Sigmoid colon (tissue), 7 donors: ENCODE measurements around the gene MNAT1. TPM values are rescaled to one million over a fixed set of nuclear protein-coding genes. Genes with fewer than 3 reads are reported as not detected.

Experiments
- DNase-seq: peaks from one replicate; pipeline ENCODE4 v3.0.0-alpha.2; 2019
- H3K27ac ChIP-seq, 4 donors: fragments of 200-600 bp; sonication (generic); one replicate each; pipeline ENCODE4 v1.5.1; 2016 to 2019; ENCODE audit warnings: mild to moderate bottlenecking in 1 of 4
- H3K27me3 ChIP-seq, 3 donors: fragments of 200-600 bp; sonication (generic); one replicate each; pipeline ENCODE4 v1.5.1; 2019; ENCODE audit warnings: mild to moderate bottlenecking in 1 of 3
- H3K36me3 ChIP-seq, 4 donors: fragments of 200-600 bp; sonication (generic); one replicate each; pipeline ENCODE4 v1.5.1; 2016 to 2019
- H3K4me1 ChIP-seq, 4 donors: fragments of 200-600 bp; sonication (generic); one replicate each; pipeline ENCODE4 v1.5.1; 2017 to 2019
- H3K4me3 ChIP-seq, 4 donors: fragments of 200-600 bp; sonication (generic); one replicate each; pipeline ENCODE4 v1.5.1; 2017 to 2019; ENCODE audit warnings: mild to moderate bottlenecking in 2 of 4, moderate library complexity in 1 of 4
- H3K9me3 ChIP-seq, 4 donors: fragments of 200-600 bp in 3 of 4; sonication (generic) in 3 of 4; one replicate each; pipeline versions ENCODE4 v1.5.1 to v1.6.1; 2013 to 2019
- CTCF ChIP-seq, 4 experiments: fragments of 450-650 bp in 3 of 4; fragments of 200-600 bp in 1 of 4; IDR thresholded peaks; one replicate each; pipeline ENCODE4 v1.5.1; 2016 to 2019; ENCODE audit warnings: antibody characterized with exemption in 4 of 4, mild to moderate bottlenecking in 3 of 4, moderate library complexity in 2 of 4
- EP300 ChIP-seq, 4 donors: sonication (generic); formaldehyde crosslinking; IDR thresholded peaks; one replicate each; pipeline ENCODE4 v1.6.1; 2017; ENCODE audit warnings: antibody characterized with exemption in 4 of 4
- POLR2A ChIP-seq, 2 donors: fragments of 450-650 bp; IDR thresholded peaks; one replicate each; pipeline ENCODE4 v1.6.1; 2016; ENCODE audit warnings: antibody characterized with exemption in 2 of 2, mild to moderate bottlenecking in 2 of 2, moderate library complexity in 2 of 2
- POLR2AphosphoS5 ChIP-seq, 4 donors: sonication (generic); formaldehyde crosslinking; IDR thresholded peaks; one replicate each; pipeline ENCODE4 v1.6.1; 2017; ENCODE audit warnings: antibody characterized with exemption in 4 of 4
- WGBS, 2 donors: extraction: QIAGEN DNeasy Blood & Tissue Kit; methylation state at CpG; one replicate each; pipeline ENCODE4 v1.1.7; 2013; 5-methylcytosine and 5-hydroxymethylcytosine counted together
- intact Hi-C: fragments of 100-400 bp; cut with DNase I; formaldehyde crosslinking; loops from one replicate; pipeline ENCODE4 v1.15.1; 2023
- polyA plus RNA-seq, 3 donors: library from polyadenylated mRNA; stranded (reverse); fragments of 200-250 nt; gene quantifications; one replicate each; pipeline ENCODE4 v1.2.3, GENCODE V29; 2013
- total RNA-seq, 4 donors: library from RNA; depleted of rRNA; stranded (reverse); fragments of >200 nt; gene quantifications; one replicate each; pipeline ENCODE4 v1.1.0, GENCODE V29; 2016
- donor health status: healthy with polysubstance abuse.
- donor health status: Bipolar disorder and iron deficiency.
- donor health status: healthy.

The MNAT1 gene
- total and polyA plus RNA-seq, 7 donors = 9.5 to 65.0 (median 22.4) TPM

- Histone ChIP-seq H3K27ac (no peak overlapping the region), H3K9me3 (no peaks in the 10 kb centered on the region), H3K4me3 (no peak overlapping the region), H3K4me1 (peaks cover 0 to 29% (median 5%) of the 10 kb centered on the region in 4 donors), H3K27me3 (no peaks in the 10 kb centered on the region), H3K36me3 (no peaks in the 10 kb centered on the region)
- DNase-seq = no peak
- WGBS, 2 donors = 89 to 94% methylated on average over 1 of the region's 1 CpG
- intact Hi-C loops = no loop called here
- no peak for TF ChIP-seq EP300 (IDR thresholded peaks at IDR 0.05)
- no peak for TF ChIP-seq CTCF (IDR thresholded peaks at IDR 0.05)
- no peak for TF ChIP-seq POLR2A (IDR thresholded peaks at IDR 0.05)
- TF ChIP-seq POLR2AphosphoS5 (IDR thresholded peaks at IDR 0.05) = no peak
These were observed 25.6 kb downstream of the MNAT1 start for GRCh38 chr14:60760209-60760608.

- Histone ChIP-seq H3K36me3 (no peaks in the 10 kb centered on the region), H3K9me3 (no peaks in the 10 kb centered on the region), H3K4me1 (peaks cover 0 to 29% (median 5%) of the 10 kb centered on the region in 4 donors), H3K27ac (no peak overlapping the region), H3K4me3 (no peak overlapping the region), H3K27me3 (no peaks in the 10 kb centered on the region)
- no peak for DNase-seq
- 67 to 85% methylated on average over 3 of the region's 3 CpGs for WGBS, 2 donors
- intact Hi-C loops = no loop called here
- TF ChIP-seq POLR2AphosphoS5 (IDR thresholded peaks at IDR 0.05) (no peak), POLR2A (IDR thresholded peaks at IDR 0.05) (no peak), CTCF (IDR thresholded peaks at IDR 0.05) (no peak), EP300 (IDR thresholded peaks at IDR 0.05) (no peak)
These were observed 26.2 kb downstream of the MNAT1 start for GRCh38 chr14:60760644-60761364.

GRCh38 chr14:60768602-60769001 is 34.0 kb downstream of the MNAT1 start:
- no peak overlapping the region for H3K27ac ChIP-seq
- H3K36me3 ChIP-seq = no peaks in the 10 kb centered on the region
- 94 to 95% methylated on average over 2 of the region's 2 CpGs for WGBS, 2 donors
- no peaks in the 10 kb centered on the region for H3K27me3 ChIP-seq
- no peaks in the 10 kb centered on the region for H3K4me1 ChIP-seq
- no peak overlapping the region for H3K4me3 ChIP-seq
- DNase-seq = no peak
- intact Hi-C loops = no loop called here
- TF ChIP-seq POLR2AphosphoS5 (IDR thresholded peaks at IDR 0.05) (no peak), POLR2A (IDR thresholded peaks at IDR 0.05) (no peak), EP300 (IDR thresholded peaks at IDR 0.05) (no peak)
- no peaks in the 10 kb centered on the region for H3K9me3 ChIP-seq

- no peak overlapping the region for H3K4me3 ChIP-seq
- TF ChIP-seq EP300 (IDR thresholded peaks at IDR 0.05) = no peak
- no peak for TF ChIP-seq POLR2AphosphoS5 (IDR thresholded peaks at IDR 0.05)
- no peak for TF ChIP-seq CTCF (IDR thresholded peaks at IDR 0.05)
- TF ChIP-seq POLR2A (IDR thresholded peaks at IDR 0.05) = no peak
- DNase-seq = no peak
- H3K27me3 ChIP-seq = no peaks in the 10 kb centered on the region
- no peaks in the 10 kb centered on the region for H3K9me3 ChIP-seq
- H3K4me1 ChIP-seq = peaks cover 0 to 17% (median 4%) of the 10 kb centered on the region in 4 donors
- no peak overlapping the region for H3K27ac ChIP-seq
- H3K36me3 ChIP-seq = no peaks in the 10 kb centered on the region
- intact Hi-C loops = no loop called here
- WGBS, 2 donors = 34 to 42% methylated on average over 2 of the region's 2 CpGs
These were observed 36.6 kb downstream of the MNAT1 start for GRCh38 chr14:60771117-60771516.

- Histone ChIP-seq H3K4me1 (peaks cover 0 to 31% (median 16%) of the 10 kb centered on the region in 4 donors), H3K4me3 (no peak overlapping the region), H3K27ac (no peak overlapping the region), H3K9me3 (no peaks in the 10 kb centered on the region), H3K36me3 (no peaks in the 10 kb centered on the region), H3K27me3 (no peaks in the 10 kb centered on the region)
- intact Hi-C loops = no loop called here
- TF ChIP-seq POLR2A (IDR thresholded peaks at IDR 0.05) (no peak), EP300 (IDR thresholded peaks at IDR 0.05) (no peak), POLR2AphosphoS5 (IDR thresholded peaks at IDR 0.05) (no peak), CTCF (IDR thresholded peaks at IDR 0.05) (no peak)
- no peak for DNase-seq
These were observed 39.0 kb downstream of the MNAT1 start for GRCh38 chr14:60773558-60773957.
